Measurements from ENCODE around the gene TRDMT1.

Gene TRDMT1

GRCh38 chr10:17226891-17227303 is 25.4 kb upstream of the TRDMT1 start:
- DNase-seq (ENCODE audit: low read depth in 2 of 2), result no peak
- peak overlapping the region in 1 of 2 donors; percentile 8 for H3K4me3 ChIP-seq (replicated peaks in 1 of 2; ENCODE audit: low read depth in 2 of 2, low read length in 2 of 2)
- TF ChIP-seq CTCF (IDR thresholded peaks at IDR 0.05; ENCODE audit: low read depth, low read length), result no peak

GRCh38 chr10:17225808-17226207 is 24.3 kb upstream of the TRDMT1 start:
- H3K4me3 ChIP-seq (replicated peaks in 1 of 2; ENCODE audit: low read depth in 2 of 2, low read length in 2 of 2), result no peak overlapping the region
- DNase-seq (ENCODE audit: low read depth in 2 of 2), result no peak
- no peak for TF ChIP-seq CTCF (IDR thresholded peaks at IDR 0.05; ENCODE audit: low read depth, low read length)

- TF ChIP-seq CTCF (IDR thresholded peaks at IDR 0.05; ENCODE audit: low read depth, low read length), result no peak
- H3K4me3 ChIP-seq (replicated peaks in 1 of 2; ENCODE audit: low read depth in 2 of 2, low read length in 2 of 2), result no peak overlapping the region
- no peak for DNase-seq (ENCODE audit: low read depth in 2 of 2)
Measured at GRCh38 chr10:17222329-17222728, 20.9 kb upstream of the TRDMT1 start.

GRCh38 chr10:17220652-17221100 is 19.2 kb upstream of the TRDMT1 start:
- DNase-seq (ENCODE audit: low read depth in 2 of 2), result peak in 1 of 2 donors; percentile 31
- no peak for TF ChIP-seq CTCF (IDR thresholded peaks at IDR 0.05; ENCODE audit: low read depth, low read length)
- H3K4me3 ChIP-seq (replicated peaks in 1 of 2; ENCODE audit: low read depth in 2 of 2, low read length in 2 of 2), result no peak overlapping the region

- TF ChIP-seq CTCF (IDR thresholded peaks at IDR 0.05; ENCODE audit: low read depth, low read length), result no peak
- peak; percentile 54 to 74 for DNase-seq (ENCODE audit: low read depth in 2 of 2)
Measured at GRCh38 chr10:17219024-17219423, 17.6 kb upstream of the TRDMT1 start.

GRCh38 chr10:17217631-17218232 is 16.3 kb upstream of the TRDMT1 start:
- peak; percentile 51 to 91 for DNase-seq (ENCODE audit: low read depth in 2 of 2)
- TF ChIP-seq CTCF (IDR thresholded peaks at IDR 0.05; ENCODE audit: low read depth, low read length), result no peak
- H3K4me3 ChIP-seq (replicated peaks in 1 of 2; ENCODE audit: low read depth in 2 of 2, low read length in 2 of 2), result no peak overlapping the region

More at GRCh38 chr10:17219024-17219423, 17.6 kb upstream of the TRDMT1 start:
- H3K4me3 ChIP-seq (replicated peaks in 1 of 2; ENCODE audit: low read depth in 2 of 2, low read length in 2 of 2), result no peak overlapping the region
